Panc1 (cell line): ENCODE results near the gene EIF5AL1.
"Not testable (repeated sequence)": the region's sequence is repeated elsewhere in the genome, so short reads cannot be mapped to it uniquely, and the experiment has no call there.

Experiments
- TF ChIP-seq, protein P1 (sequence below): fragments of 450-650 bp; IDR thresholded peaks from 2 replicates; pipeline ENCODE4 v1.5.1; 2017; ENCODE audit warnings: mild to moderate bottlenecking
- TF ChIP-seq, protein P2 (sequence below), 2 experiments: IDR thresholded peaks; 2 replicates each; pipeline ENCODE4 v1.6.1; 2011 to 2012; ENCODE audit warnings: low read depth in 2 of 2, control low read depth in 1 of 2, low read length in 1 of 2, mild to moderate bottlenecking in 1 of 2, moderate library complexity in 1 of 2; ENCODE audit not compliant: insufficient read depth in 1 of 2

DNA sequence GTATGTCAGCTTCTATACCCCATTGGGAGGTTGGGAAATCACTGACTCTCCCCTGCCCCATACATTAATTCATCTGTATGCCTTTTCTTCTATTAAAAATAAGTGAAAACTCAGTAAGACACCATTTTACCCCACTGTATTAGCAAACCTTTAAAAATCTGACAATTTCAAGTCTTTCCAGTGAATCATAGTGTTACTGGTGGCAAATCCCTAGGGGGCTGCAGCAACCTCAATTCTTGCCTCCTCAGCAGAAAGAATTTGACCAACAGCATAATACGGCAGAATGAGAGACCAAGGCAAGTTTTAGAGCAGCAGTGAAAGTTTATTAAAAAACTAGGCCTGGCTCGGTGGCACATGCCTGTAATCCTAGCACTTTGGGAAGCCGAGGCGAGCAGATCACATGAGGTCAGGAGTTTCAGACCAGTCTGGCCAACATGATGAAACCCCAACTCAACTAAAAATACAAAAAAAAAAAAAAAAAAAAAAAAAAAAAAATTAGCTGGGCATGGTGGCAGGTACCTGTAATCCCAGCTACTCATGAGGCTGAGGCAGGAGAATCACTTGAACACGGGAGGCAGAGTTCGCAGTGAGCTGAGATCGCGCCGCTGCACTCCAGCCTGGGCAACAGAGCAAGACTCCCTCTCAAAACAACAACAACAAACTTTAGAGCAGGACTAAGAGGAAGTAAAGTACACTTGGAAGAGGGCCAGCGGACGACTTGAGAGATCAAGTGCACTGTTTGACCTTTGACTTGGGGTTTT lies 21.0 kb downstream of the EIF5AL1 start:
- TF ChIP-seq, protein P1, sequence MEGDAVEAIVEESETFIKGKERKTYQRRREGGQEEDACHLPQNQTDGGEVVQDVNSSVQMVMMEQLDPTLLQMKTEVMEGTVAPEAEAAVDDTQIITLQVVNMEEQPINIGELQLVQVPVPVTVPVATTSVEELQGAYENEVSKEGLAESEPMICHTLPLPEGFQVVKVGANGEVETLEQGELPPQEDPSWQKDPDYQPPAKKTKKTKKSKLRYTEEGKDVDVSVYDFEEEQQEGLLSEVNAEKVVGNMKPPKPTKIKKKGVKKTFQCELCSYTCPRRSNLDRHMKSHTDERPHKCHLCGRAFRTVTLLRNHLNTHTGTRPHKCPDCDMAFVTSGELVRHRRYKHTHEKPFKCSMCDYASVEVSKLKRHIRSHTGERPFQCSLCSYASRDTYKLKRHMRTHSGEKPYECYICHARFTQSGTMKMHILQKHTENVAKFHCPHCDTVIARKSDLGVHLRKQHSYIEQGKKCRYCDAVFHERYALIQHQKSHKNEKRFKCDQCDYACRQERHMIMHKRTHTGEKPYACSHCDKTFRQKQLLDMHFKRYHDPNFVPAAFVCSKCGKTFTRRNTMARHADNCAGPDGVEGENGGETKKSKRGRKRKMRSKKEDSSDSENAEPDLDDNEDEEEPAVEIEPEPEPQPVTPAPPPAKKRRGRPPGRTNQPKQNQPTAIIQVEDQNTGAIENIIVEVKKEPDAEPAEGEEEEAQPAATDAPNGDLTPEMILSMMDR, result not testable (repeated sequence)
- TF ChIP-seq, protein P2, sequence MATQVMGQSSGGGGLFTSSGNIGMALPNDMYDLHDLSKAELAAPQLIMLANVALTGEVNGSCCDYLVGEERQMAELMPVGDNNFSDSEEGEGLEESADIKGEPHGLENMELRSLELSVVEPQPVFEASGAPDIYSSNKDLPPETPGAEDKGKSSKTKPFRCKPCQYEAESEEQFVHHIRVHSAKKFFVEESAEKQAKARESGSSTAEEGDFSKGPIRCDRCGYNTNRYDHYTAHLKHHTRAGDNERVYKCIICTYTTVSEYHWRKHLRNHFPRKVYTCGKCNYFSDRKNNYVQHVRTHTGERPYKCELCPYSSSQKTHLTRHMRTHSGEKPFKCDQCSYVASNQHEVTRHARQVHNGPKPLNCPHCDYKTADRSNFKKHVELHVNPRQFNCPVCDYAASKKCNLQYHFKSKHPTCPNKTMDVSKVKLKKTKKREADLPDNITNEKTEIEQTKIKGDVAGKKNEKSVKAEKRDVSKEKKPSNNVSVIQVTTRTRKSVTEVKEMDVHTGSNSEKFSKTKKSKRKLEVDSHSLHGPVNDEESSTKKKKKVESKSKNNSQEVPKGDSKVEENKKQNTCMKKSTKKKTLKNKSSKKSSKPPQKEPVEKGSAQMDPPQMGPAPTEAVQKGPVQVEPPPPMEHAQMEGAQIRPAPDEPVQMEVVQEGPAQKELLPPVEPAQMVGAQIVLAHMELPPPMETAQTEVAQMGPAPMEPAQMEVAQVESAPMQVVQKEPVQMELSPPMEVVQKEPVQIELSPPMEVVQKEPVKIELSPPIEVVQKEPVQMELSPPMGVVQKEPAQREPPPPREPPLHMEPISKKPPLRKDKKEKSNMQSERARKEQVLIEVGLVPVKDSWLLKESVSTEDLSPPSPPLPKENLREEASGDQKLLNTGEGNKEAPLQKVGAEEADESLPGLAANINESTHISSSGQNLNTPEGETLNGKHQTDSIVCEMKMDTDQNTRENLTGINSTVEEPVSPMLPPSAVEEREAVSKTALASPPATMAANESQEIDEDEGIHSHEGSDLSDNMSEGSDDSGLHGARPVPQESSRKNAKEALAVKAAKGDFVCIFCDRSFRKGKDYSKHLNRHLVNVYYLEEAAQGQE (IDR thresholded peaks at IDR 0.05; ENCODE audit: insufficient read depth in 1 of 2, low read depth in 2 of 2, low read length in 1 of 2), result not testable (repeated sequence)
